ENCODE measurements around the gene EHBP1.

GRCh38 chr2:63023444-63023843 is 317.9 kb downstream of the EHBP1 start:
- TF ChIP-seq YY1 (IDR thresholded peaks at IDR 0.05; ENCODE audit: insufficient read depth, insufficient read length) (no peak), ZNF274 (IDR thresholded peaks at IDR 0.05; ENCODE audit: low read depth, low read length) (no peak)
